Thoracic aorta (tissue), 2 donors: ENCODE results near the gene CXXC1. TPM values are rescaled to one million over a fixed set of nuclear protein-coding genes. Genes with fewer than 3 reads are reported as not detected.
"Not testable (repeated sequence)": the region's sequence is repeated elsewhere in the genome, so short reads cannot be mapped to it uniquely, and the experiment has no call there.

ENCODE experiments used
- ATAC-seq: fragments of 150-250 bp; one replicate; pipeline ENCODE4 v1.8.0; 2017; ENCODE audit warnings: low read depth; ENCODE audit not compliant: insufficient number of reproducible peaks, low FRiP score
- DNase-seq: peaks from one replicate; pipeline ENCODE4 v3.0.0-alpha.2; 2020; ENCODE audit warnings: low spot score
- H3K27ac ChIP-seq, 2 donors: fragments of 200-600 bp; sonication (generic); 1 replicate in 1 of 2; 2 replicates in 1 of 2; pipeline ENCODE4 v1.5.1; 2016; ENCODE audit warnings: mild to moderate bottlenecking in 2 of 2, moderate library complexity in 2 of 2
- H3K27me3 ChIP-seq: fragments of 200-600 bp; sonication (generic); replicated peaks from 2 replicates; pipeline ENCODE4 v1.6.0; 2016; ENCODE audit warnings: mild to moderate bottlenecking; ENCODE audit not compliant: insufficient read depth
- H3K36me3 ChIP-seq: fragments of 200-600 bp; sonication (generic); one replicate; pipeline ENCODE4 v1.5.1; 2016
- H3K4me1 ChIP-seq, 2 donors: fragments of 200-600 bp; sonication (generic); 1 replicate in 1 of 2; 2 replicates in 1 of 2; pipeline versions ENCODE4 v1.5.1 to v1.6.0; 2016; ENCODE audit warnings: low read depth in 2 of 2, mild to moderate bottlenecking in 1 of 2; ENCODE audit not compliant: control insufficient read depth in 1 of 2
- H3K4me3 ChIP-seq: fragments of 200-600 bp; sonication (generic); 2 replicates; pipeline ENCODE4 v1.5.1; 2016; ENCODE audit warnings: mild to moderate bottlenecking
- H3K9me3 ChIP-seq: fragments of 200-600 bp; sonication (generic); 2 replicates; pipeline ENCODE4 v1.5.1; 2016
- CTCF ChIP-seq: fragments of 200-600 bp; sonication (generic); IDR thresholded peaks from one replicate; pipeline ENCODE4 v1.5.1; 2019; ENCODE audit warnings: antibody characterized with exemption
- total RNA-seq, 2 donors: library from RNA; depleted of rRNA; stranded (reverse); fragments of >200 nt; gene quantifications; one replicate each; pipeline versions ENCODE4 v1.1.0 to v1.2.3, GENCODE V29; 2016

CXXC1 gene
- total RNA-seq, 2 donors from 2014 or later: 47.9 to 88.5 TPM

- Histone ChIP-seq H3K4me3 (no peak overlapping the region), H3K27ac (no peak overlapping the region), H3K27me3 (no peaks in the 10 kb centered on the region), H3K4me1 (peaks cover 0 to 18% of the 10 kb centered on the region in 2 donors), H3K9me3 (no peaks in the 10 kb centered on the region), H3K36me3 (no peaks in the 10 kb centered on the region)
- no peak for TF ChIP-seq CTCF
- DNase-seq (no peak), ATAC-seq (no peak)
Observed at GRCh38 chr18:50262977-50263376, 24.5 kb downstream of the CXXC1 start.

- H3K27ac ChIP-seq: no peak overlapping the region
- no peak for TF ChIP-seq CTCF
- H3K4me3 ChIP-seq: no peak overlapping the region
- no peaks in the 10 kb centered on the region for H3K4me1 ChIP-seq
- no peak for ATAC-seq
- no peaks in the 10 kb centered on the region for H3K36me3 ChIP-seq
- no peaks in the 10 kb centered on the region for H3K27me3 ChIP-seq
- no peak for DNase-seq
- H3K9me3 ChIP-seq: no peaks in the 10 kb centered on the region
Observed at GRCh38 chr18:50250935-50251334, 36.6 kb downstream of the CXXC1 start.

GRCh38 chr18:50249576-50249975, 37.9 kb downstream of the CXXC1 start:
- Histone ChIP-seq H3K4me1 (no peaks in the 10 kb centered on the region), H3K9me3 (no peaks in the 10 kb centered on the region), H3K27ac (no peak overlapping the region), H3K36me3 (no peaks in the 10 kb centered on the region), H3K27me3 (no peaks in the 10 kb centered on the region), H3K4me3 (no peak overlapping the region)
- no peak for TF ChIP-seq CTCF
- ATAC-seq (no peak), DNase-seq (no peak)

GRCh38 chr18:50247561-50247960, 39.9 kb downstream of the CXXC1 start:
- DNase-seq (no peak), ATAC-seq (no peak)
- Histone ChIP-seq H3K4me1 (no peaks in the 10 kb centered on the region), H3K27me3 (no peaks in the 10 kb centered on the region), H3K36me3 (no peaks in the 10 kb centered on the region), H3K9me3 (no peaks in the 10 kb centered on the region), H3K4me3 (no peak overlapping the region), H3K27ac (no peak overlapping the region)
- no peak for TF ChIP-seq CTCF

- not testable (repeated sequence) for H3K9me3 ChIP-seq, H3K4me1 ChIP-seq, H3K27ac ChIP-seq, H3K27me3 ChIP-seq, DNase-seq, ATAC-seq, H3K36me3 ChIP-seq, H3K4me3 ChIP-seq
Observed at GRCh38 chr18:50241768-50242167, 45.7 kb downstream of the CXXC1 start.

- no peaks in the 10 kb centered on the region for H3K36me3 ChIP-seq
- ATAC-seq (no peak), DNase-seq (no peak)
- no peaks in the 10 kb centered on the region for H3K4me1 ChIP-seq
- H3K9me3 ChIP-seq: no peaks in the 10 kb centered on the region
- no peak for TF ChIP-seq CTCF
- H3K27me3 ChIP-seq: no peaks in the 10 kb centered on the region
- no peak overlapping the region for H3K4me3 ChIP-seq
- H3K27ac ChIP-seq: no peak overlapping the region
Observed at GRCh38 chr18:50240080-50240563, 47.4 kb downstream of the CXXC1 start.
